Keratinocyte (primary cell): ENCODE results near the gene SHE. TPM values are rescaled to one million over a fixed set of nuclear protein-coding genes. Genes with fewer than 3 reads are reported as not detected.

Experiments used
- DNase-seq: peaks from one replicate; pipeline ENCODE4 v3.0.0-alpha.2; 2011; ENCODE audit warnings: low read depth, missing footprints, low spot score
- FAIRE-seq: peaks from 2 replicates; lab custom pipeline; 2011; peaks lifted over from hg19 to GRCh38; lab: Jason Lieb, UNC
- H2AFZ ChIP-seq: 2 replicates; pipeline ENCODE4 v1.6.0; 2012; ENCODE audit warnings: low read length, control low read depth, inconsistent platforms; ENCODE audit not compliant: control insufficient read depth
- H3K27ac ChIP-seq: 2 replicates; pipeline ENCODE4 v1.5.1; 2011; ENCODE audit warnings: low read length; ENCODE audit not compliant: control insufficient read depth, insufficient read depth
- H3K27me3 ChIP-seq: 3 replicates; pipeline ENCODE4 v1.6.0; 2011; ENCODE audit warnings: low read length; ENCODE audit not compliant: control insufficient read depth, insufficient read depth; ENCODE audit errors: extremely low read depth
- H3K36me3 ChIP-seq, 2 experiments: 2 replicates in 1 of 2; 3 replicates in 1 of 2; pipeline ENCODE4 v1.5.1; 2011; ENCODE audit warnings: low read length in 2 of 2, mild to moderate bottlenecking in 1 of 2; ENCODE audit not compliant: control insufficient read depth in 2 of 2, insufficient read depth in 2 of 2; ENCODE audit errors: extremely low read depth in 1 of 2
- H3K4me1 ChIP-seq: 3 replicates; pipeline ENCODE4 v1.5.1; 2011; ENCODE audit warnings: low read length; ENCODE audit not compliant: control insufficient read depth, insufficient read depth; ENCODE audit errors: extremely low read depth
- H3K4me2 ChIP-seq: 3 replicates; pipeline ENCODE4 v1.6.0; 2011; ENCODE audit warnings: low read depth, low read length; ENCODE audit not compliant: control insufficient read depth, insufficient read depth; ENCODE audit errors: extremely low read depth
- H3K4me3 ChIP-seq, 3 experiments: fragments of 200-600 bp in 1 of 3; sonication (generic) in 1 of 3; 2 replicates in 2 of 3; 3 replicates in 1 of 3; pipeline ENCODE4 v1.5.1; 2011 to 2016; ENCODE audit warnings: low read length in 3 of 3, mild to moderate bottlenecking in 3 of 3, control low read depth in 2 of 3, inconsistent platforms in 1 of 3, low read depth in 1 of 3, mixed read lengths in 1 of 3, mixed run types in 1 of 3, moderate library complexity in 1 of 3; ENCODE audit not compliant: control insufficient read depth in 2 of 3, insufficient read depth in 2 of 3; ENCODE audit errors: extremely low read depth in 1 of 3
- H3K79me2 ChIP-seq: 2 replicates; pipeline ENCODE4 v1.6.0; 2012; ENCODE audit warnings: low read length; ENCODE audit not compliant: control insufficient read depth, insufficient read depth
- H3K9ac ChIP-seq: 3 replicates; pipeline ENCODE4 v1.6.0; 2011; ENCODE audit warnings: low read length; ENCODE audit not compliant: control insufficient read depth, insufficient read depth; ENCODE audit errors: extremely low read depth
- H3K9me1 ChIP-seq: 3 replicates; pipeline ENCODE4 v1.6.0; 2011; ENCODE audit warnings: low read length; ENCODE audit not compliant: control insufficient read depth, insufficient read depth; ENCODE audit errors: extremely low read depth
- H3K9me3 ChIP-seq: 2 replicates; pipeline ENCODE4 v1.5.1; 2012; ENCODE audit warnings: low read depth, low read length; ENCODE audit not compliant: control insufficient read depth
- H4K20me1 ChIP-seq: 3 replicates; pipeline ENCODE4 v1.6.0; 2011; ENCODE audit warnings: low read length; ENCODE audit not compliant: control insufficient read depth, insufficient read depth; ENCODE audit errors: extremely low read depth
- CTCF ChIP-seq, 3 experiments: IDR thresholded peaks in 1 of 3; conservative IDR thresholded peaks in 1 of 3; optimal IDR thresholded peaks in 1 of 3; 2 replicates in 2 of 3; 3 replicates in 1 of 3; pipeline versions ENCODE3 to v1.5.1; 2011; ENCODE audit warnings: low read length in 3 of 3, mild to moderate bottlenecking in 3 of 3, moderate library complexity in 2 of 3, control low read depth in 1 of 3, inconsistent platforms in 1 of 3; ENCODE audit not compliant: insufficient read depth in 2 of 3; ENCODE audit errors: extremely low read depth in 1 of 3
- EZH2 ChIP-seq: IDR thresholded peaks from one replicate; pipeline ENCODE4 v1.6.1; 2012; ENCODE audit warnings: inconsistent platforms, mild to moderate bottlenecking, low read length, moderate library complexity
- dilution Hi-C: fragments of 300-500 bp; cut with MboI; formaldehyde crosslinking; loops from one replicate; pipeline ENCODE4 v1.7.0; 2020; ENCODE audit warnings: low sequenced_read_pairs; ENCODE audit not compliant: extremely low pct_ligation_motif_present
- polyA plus RNA-seq, 5 experiments: library from polyadenylated mRNA; depleted of rRNA in 3 of 5; stranded (reverse) in 3 of 5; stranded (forward) in 1 of 5; unstranded in 1 of 5; fragments of >200 nt; gene quantifications; 1 replicate in 1 of 5; 2 replicates in 3 of 5; 3 replicates in 1 of 5; pipeline versions ENCODE4 v1.2.1 to v1.2.3, GENCODE V29; 2011 to 2012; ENCODE audit warnings: missing spikeins in 2 of 5, low read depth in 1 of 5, low replicate concordance in 1 of 5

Gene SHE
- polyA plus RNA-seq, 1 donor (not counting 4 experiments of a cell fraction or from before 2014, with no cell fraction given), result 0.01 TPM

GRCh38 chr1:154495496-154496273 lies 6.5 kb downstream of the SHE start:
- no peak overlapping the region for H3K4me3 ChIP-seq
- H3K4me2 ChIP-seq, result no peak overlapping the region
- H4K20me1 ChIP-seq, result no peaks in the 10 kb centered on the region
- H3K27me3 ChIP-seq, result peaks cover 28% of the 10 kb centered on the region
- FAIRE-seq (no peak), DNase-seq (no peak)
- peaks cover 4% of the 10 kb centered on the region for H3K4me1 ChIP-seq
- TF ChIP-seq CTCF (optimal IDR thresholded peaks at IDR 0.05 in 1 of 3, IDR thresholded peaks at IDR 0.05 in 1 of 3, conservative IDR thresholded peaks at IDR 0.05 in 1 of 3; ENCODE audit: extremely low read depth in 1 of 3, insufficient read depth in 2 of 3, low read length in 3 of 3), result no peak
- no peak for TF ChIP-seq EZH2
- dilution Hi-C loops, result no loop called here
- H3K27ac ChIP-seq, result no peak overlapping the region
- no peak overlapping the region for H3K9ac ChIP-seq
- no peaks in the 10 kb centered on the region for H3K36me3 ChIP-seq
- H2AFZ ChIP-seq, result no peak overlapping the region
- H3K9me3 ChIP-seq, result peaks cover 7% of the 10 kb centered on the region
- H3K9me1 ChIP-seq, result no peaks in the 10 kb centered on the region
- no peaks in the 10 kb centered on the region for H3K79me2 ChIP-seq

GRCh38 chr1:154493276-154493675 lies 8.9 kb downstream of the SHE start:
- Histone ChIP-seq H3K4me3 (no peak overlapping the region), H3K9me1 (no peaks in the 10 kb centered on the region), H4K20me1 (no peaks in the 10 kb centered on the region), H2AFZ (no peak overlapping the region), H3K4me2 (no peak overlapping the region), H3K27me3 (peaks cover 17% of the 10 kb centered on the region), H3K9ac (no peak overlapping the region), H3K79me2 (no peaks in the 10 kb centered on the region), H3K4me1 (peaks cover 4% of the 10 kb centered on the region), H3K9me3 (no peaks in the 10 kb centered on the region), H3K36me3 (no peaks in the 10 kb centered on the region), H3K27ac (no peak overlapping the region)
- no peak for FAIRE-seq
- no peak for DNase-seq
- dilution Hi-C loops, result no loop called here
- TF ChIP-seq EZH2 (no peak), CTCF (optimal IDR thresholded peaks at IDR 0.05 in 1 of 3, IDR thresholded peaks at IDR 0.05 in 1 of 3, conservative IDR thresholded peaks at IDR 0.05 in 1 of 3; ENCODE audit: extremely low read depth in 1 of 3, insufficient read depth in 2 of 3, low read length in 3 of 3) (no peak)
